ENCODE data around the gene CARS2.

DNA sequence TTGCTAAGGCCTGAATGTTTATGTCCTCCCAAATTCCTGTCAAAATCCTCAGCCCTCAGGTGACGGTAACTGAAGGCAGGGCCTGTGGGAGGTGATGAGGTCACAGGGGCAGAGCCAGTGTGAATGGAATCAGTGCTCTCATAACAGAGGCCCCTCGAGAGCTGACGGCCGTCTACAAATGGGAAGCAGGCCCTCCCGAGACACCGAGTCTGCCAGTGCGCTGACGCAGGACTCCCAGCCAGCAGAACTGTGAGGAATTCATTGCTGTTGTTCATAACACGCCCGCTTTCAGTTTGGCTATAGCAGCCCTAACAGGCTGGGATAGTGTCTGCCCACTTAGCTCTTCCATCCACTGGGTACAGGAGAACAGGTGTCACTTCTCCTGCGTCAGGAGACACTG lies 41.2 kb downstream of the CARS2 start:
- TF ChIP-seq, protein P1, sequence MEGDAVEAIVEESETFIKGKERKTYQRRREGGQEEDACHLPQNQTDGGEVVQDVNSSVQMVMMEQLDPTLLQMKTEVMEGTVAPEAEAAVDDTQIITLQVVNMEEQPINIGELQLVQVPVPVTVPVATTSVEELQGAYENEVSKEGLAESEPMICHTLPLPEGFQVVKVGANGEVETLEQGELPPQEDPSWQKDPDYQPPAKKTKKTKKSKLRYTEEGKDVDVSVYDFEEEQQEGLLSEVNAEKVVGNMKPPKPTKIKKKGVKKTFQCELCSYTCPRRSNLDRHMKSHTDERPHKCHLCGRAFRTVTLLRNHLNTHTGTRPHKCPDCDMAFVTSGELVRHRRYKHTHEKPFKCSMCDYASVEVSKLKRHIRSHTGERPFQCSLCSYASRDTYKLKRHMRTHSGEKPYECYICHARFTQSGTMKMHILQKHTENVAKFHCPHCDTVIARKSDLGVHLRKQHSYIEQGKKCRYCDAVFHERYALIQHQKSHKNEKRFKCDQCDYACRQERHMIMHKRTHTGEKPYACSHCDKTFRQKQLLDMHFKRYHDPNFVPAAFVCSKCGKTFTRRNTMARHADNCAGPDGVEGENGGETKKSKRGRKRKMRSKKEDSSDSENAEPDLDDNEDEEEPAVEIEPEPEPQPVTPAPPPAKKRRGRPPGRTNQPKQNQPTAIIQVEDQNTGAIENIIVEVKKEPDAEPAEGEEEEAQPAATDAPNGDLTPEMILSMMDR (conservative IDR thresholded peaks at IDR 0.05 in 1 of 2, IDR thresholded peaks at IDR 0.05 in 1 of 2; ENCODE audit: extremely low read depth in 1 of 2, insufficient read depth in 1 of 2, low read depth in 1 of 2, low read length in 2 of 2) = no peak
- no peak for TF ChIP-seq EZH2 (IDR thresholded peaks at IDR 0.05; ENCODE audit: borderline replicate concordance, low read length)
